C4-2B (cell line): Measurements from ENCODE around the gene MAPK7.

Experiments used
- CTCF ChIP-seq: fragments of 450-650 bp; conservative IDR thresholded peaks from 2 replicates; pipeline ENCODE4 v1.5.1; 2017; ENCODE audit warnings: mild to moderate bottlenecking
- ZFX ChIP-seq: fragments of 450-650 bp; IDR thresholded peaks from 2 replicates; pipeline ENCODE4 v1.6.1; 2017

GRCh38 chr17:19370493-19370960 lies 7.8 kb upstream of the MAPK7 start:
- TF ChIP-seq CTCF = no peak
- TF ChIP-seq ZFX = no peak
